ENCODE measurements around the gene PCDHGC5.

PCDHGC5 gene

DNA sequence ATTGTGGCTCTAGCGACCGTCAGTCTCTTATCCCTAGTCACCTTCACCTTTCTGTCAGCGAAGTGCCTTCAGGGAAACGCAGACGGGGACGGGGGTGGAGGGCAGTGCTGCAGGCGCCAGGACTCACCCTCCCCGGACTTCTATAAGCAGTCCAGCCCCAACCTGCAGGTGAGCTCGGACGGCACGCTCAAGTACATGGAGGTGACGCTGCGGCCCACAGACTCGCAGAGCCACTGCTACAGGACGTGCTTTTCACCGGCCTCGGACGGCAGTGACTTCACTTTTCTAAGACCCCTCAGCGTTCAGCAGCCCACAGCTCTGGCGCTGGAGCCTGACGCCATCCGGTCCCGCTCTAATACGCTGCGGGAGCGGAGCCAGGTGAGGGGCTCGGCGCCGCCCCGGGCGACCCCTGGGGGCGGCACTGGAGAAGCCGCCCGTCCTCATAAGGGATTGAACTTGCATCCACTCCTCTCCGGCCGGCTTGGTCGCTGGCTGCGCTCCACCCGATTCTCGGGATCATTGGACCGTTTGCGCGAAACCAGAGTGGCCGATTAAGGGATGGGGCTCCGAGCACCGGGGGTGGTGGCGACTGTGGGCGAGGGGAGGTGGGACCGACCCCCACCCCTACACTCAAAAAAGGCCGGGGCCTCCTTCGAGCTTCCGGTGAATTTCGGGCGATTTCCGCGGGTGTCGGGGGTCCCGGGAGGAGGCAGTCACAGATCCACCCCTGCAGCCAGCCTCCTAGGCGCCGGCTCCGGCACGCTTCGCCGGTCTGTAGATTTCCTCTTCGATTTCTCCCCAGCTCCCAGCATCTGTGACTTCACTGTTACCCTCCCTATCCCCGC lies 2.7 kb downstream of the PCDHGC5 start:
- DNase-seq: no peak

DNA sequence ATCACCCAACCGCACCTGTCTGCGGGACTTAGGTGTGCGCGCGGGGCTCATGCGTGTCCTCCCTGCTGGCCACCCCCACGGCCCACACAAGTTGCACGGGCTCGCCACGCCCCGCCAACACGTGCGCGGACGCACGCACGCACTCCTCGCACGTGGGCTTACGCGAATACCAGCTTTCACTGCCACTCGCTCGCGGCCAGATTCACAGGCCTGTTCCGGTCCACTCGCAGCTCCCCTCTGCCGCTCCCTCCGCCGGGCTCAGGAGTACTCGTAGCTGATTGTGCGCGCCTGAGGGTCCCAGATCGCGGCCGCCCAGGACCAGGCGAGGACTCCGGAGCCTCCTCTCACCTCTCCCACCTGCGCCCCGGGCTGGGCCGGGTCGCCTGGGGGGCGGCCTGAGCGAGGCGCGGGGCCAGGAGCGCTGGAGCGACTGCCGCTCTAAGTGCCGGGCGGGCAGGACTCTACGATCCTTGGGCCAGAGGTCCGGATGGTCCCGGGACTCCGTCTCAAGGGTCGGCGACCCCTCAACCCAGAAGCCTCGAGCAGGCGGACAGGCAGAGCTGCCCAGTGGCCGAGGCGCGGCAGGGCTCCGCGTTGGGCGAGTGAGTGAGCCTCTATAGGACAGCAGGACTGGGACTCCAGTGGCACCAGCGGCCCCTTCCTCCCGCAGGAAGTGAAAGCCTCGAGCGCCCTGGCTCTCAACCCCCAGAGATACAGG lies 3.4 kb downstream of the PCDHGC5 start:
- DNase-seq: no peak

DNA sequence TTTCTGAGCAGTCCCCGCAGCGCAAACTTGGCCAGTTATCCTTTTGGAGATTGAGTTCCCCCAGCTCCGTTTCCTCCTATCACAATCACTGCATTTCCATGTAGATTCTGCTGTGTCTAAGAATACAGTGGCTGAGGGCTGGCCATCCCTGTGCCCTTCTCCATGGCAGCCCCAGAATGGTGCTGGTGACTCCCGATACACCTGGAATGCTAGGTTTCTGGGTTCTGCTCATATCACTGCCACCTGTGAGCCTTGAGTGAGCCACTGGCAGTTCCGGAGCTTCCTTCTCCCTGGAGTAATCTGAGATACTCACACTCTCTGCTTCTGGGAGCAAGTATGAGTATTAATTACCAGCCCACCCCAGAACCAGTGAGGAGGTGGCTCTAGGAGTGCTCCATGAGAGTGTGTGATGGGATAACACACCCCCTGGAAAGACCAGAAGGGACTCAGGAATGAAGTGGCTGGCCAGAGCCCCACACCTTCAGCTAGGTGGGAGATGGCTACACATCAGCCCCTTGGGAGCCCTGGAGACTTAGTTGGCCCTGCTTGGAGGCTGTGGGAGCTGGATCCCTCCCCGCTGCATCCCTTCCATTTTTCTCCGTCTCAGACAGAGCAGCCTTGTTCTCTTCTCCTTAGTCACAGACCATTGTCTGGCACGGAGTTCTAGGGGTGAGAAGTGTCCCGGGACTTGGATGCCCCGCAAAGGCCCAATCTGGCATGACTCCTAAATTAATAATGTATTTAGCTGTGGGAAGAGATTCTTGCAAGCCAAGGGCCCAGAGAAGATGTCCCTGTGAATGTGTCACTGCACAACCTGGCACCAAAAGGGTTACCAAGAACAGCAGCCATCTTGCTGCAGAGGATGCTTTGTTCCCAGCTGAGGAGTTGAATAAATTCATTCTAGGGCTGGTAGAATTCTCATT lies 4.9 kb downstream of the PCDHGC5 start:
- no peak for DNase-seq

DNA sequence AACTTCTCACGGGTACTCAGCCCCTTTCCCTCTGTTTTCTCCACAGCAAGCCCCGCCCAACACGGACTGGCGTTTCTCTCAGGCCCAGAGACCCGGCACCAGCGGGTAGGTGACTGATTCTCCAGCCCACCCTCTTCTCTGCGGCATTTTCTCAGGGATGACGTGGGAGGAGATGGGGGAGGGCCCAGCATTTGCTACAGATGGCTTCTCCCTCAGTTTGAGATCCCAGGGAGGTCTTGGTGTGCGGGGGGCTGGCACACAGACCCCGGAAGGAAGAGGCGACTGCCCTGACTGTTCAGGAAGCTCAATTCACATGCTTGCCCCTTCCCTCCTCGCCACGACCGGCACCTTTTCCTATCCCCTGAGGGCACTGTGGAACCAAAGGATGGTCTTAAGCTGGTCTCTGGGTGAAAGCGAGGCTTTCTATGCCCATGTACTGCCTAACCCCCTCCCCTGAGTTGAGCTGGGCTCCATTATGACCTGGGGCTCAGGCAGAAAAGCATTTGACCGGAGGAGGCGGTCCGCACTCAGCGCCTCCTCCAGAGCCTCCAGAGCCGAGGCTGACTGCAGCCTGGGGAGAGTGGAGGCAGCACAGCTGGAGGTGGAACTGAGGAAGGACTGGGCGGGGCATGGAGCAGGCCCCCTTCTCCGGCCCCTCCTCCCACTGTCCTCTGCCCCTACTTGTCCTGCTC lies 6.0 kb downstream of the PCDHGC5 start:
- no peak for DNase-seq

DNA sequence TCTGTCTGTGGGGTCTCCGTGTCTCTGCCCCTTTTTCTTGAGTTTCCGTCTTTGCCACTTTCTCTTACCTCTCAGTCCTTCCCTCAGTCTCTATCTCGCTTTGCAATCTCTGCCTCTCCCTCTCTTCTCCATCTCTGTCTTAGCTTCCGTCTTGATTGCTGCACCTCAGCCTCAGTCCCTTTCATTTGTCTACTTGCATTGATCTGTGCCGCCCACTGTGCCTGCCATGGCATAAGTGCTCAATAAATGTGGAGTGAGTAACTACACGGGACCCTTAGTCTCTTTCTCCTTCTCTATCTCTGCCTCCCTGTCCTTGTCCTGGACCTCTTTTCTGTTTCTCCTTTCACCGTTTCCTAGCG lies 6.6 kb downstream of the PCDHGC5 start:
- no peak for DNase-seq

DNA sequence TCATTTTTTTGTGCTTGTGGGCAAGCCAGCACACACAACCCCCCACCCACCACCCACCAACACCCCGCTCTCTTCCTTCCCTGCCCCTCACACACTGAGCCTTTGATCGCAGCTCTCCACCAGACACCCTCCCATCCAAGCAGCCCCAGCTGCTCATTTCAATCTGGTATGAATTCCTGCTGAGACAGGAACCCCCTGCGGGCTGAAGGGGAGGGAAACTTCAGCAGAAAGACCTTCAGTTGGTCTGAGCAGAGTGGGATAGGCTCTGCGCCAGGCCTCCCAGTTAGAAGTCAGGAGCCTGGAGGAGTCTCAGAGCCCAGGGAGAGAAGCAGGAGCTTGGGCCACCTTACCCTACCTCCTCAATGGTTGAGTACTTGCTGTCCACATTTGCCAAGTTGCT lies 7.2 kb downstream of the PCDHGC5 start:
- no peak for DNase-seq

DNA sequence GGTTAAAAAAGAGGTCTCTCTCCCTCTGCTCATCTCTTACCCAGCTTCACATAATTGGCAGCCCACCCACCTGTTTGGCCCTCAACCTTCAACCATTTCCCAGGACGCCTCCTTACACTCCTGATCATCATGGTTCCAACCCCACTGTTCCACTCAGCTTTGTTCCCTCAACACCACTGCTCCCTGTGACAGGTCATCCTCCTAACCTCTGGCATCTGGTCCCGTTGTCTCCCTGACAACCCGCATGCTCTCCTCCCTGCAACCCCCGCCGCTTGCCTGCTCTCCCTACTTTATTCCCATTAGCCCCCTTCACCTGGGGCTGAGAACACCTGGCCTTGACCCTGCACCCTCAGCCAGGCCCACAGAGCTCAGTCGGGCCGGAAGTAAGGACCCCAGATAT lies 12.9 kb downstream of the PCDHGC5 start:
- no peak for DNase-seq

DNA sequence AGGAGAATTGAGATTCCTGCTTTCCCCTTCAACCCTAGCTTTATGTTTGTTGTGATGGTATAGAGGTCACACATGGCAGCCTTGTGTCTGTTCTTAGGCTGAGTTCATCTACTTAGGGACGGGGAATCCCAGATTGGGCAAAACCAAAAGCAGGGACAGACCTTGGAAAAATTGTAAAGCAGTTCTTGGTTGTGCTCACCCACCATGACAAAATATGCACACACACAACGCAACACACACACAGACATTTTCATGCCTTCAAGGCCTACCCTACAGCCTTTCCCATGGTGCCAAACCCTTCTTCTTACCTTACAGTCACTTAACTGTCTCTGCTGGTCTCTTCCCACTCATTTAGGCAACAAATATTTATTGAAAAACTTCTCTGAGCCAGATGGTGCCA lies 14.8 kb downstream of the PCDHGC5 start:
- DNase-seq: no peak

DNA sequence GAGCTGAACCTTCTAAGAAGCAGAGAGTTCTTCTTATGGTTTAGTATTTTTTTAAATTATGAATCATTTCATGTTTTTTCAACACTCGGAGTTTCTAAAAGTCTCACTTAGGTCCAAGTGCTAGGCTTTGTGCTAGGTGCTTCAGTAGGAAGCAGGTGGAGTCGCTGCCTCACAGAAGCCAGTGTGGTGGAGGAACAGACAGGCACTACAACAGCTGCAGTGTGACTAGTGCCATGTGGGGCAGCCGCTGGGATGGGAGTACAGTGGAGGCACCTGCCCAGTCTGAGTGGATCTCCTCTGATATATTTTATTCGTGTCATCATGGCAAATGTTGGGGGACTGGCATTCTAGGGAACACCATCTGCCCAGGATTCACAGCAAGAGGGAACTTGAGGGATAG lies 15.3 kb downstream of the PCDHGC5 start:
- DNase-seq: no peak

DNA sequence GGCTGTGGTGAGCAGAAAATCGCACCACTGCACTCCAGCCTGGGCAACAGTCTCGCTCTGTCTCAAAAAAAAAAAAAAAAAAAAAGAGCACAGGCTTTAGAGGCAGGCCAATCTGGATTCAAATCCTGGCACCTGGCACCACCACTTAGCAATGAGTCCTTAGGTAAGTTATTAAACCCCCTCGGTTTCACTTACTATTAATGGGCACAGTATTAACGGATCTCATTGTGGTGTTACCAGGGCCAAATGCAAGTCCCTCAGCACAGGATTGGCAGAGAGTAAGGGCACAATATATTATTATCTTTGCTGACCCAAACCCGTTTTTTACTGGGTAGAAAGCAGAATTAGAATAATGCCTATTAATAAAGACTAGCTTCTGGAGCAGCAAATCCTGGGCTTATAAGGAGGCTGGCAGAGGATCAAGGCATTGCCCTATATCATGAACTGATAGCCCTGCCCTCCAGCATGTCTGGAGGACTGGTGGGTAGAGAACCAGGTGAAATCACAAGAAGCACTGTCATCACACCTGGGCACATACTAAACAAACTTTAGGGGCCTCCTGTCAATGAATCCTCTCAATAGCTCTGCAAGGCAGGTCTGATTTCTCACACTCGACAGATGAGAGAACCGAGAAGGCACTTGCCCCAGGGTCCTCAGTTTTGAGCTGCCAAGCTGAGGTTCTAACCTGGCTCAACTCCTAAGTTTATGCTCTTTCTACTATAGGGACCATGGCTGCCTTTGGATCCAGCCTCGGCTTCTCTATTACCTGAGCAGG lies 17.7 kb downstream of the PCDHGC5 start:
- DNase-seq: no peak

DNA sequence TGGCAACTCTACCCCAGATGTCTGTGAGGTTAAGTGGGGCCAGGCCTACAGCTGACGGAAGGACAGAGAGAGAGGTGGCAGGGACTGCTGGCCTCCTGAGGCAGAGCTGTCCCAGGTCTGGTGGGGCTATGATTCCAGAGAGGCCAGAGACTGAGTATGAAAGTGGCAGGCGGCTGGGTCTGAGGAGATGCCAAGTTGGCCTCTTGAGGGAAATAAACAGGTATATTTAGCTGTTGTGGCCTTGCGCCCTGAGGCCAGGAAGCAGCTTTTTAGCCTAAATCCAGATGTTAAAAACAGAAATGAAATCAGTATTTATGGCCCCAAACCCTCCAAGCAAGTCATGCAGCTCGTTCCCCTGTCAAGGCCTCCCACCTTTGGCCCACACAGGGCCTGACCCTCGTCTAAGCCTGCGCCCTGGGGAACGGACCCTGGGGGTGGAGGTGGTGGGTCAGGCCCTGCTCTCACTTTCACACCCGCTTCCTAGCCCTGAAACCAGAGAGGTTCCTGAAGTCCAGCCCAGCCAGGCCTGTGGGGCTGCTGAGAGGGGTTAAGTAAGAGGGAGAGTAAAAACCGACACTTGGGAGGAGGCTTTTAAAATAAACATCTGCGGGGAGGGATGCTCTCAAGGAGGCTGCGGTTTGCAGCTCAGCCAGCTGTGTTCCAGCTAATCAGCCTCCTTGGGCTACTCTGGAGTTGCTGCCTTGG lies 18.7 kb downstream of the PCDHGC5 start:
- no peak for DNase-seq

DNA sequence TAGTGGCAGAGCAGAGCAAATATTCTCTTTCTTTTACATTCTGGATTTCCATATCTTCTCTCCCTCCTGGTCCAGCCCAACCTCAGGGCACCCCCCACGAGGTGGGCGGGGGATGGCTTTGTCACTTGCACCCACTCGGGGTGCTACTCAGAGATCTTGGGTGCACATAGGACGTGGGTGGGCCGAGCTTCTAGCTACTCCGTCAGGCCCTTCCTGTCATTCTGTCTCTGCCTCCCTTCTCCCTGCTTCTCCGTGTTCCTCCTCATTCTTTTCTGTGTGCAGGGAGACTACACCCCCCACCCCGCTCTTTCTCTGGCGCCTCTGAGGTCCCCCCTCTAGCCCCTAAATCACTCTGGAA lies 19.5 kb downstream of the PCDHGC5 start:
- no peak for DNase-seq

DNA sequence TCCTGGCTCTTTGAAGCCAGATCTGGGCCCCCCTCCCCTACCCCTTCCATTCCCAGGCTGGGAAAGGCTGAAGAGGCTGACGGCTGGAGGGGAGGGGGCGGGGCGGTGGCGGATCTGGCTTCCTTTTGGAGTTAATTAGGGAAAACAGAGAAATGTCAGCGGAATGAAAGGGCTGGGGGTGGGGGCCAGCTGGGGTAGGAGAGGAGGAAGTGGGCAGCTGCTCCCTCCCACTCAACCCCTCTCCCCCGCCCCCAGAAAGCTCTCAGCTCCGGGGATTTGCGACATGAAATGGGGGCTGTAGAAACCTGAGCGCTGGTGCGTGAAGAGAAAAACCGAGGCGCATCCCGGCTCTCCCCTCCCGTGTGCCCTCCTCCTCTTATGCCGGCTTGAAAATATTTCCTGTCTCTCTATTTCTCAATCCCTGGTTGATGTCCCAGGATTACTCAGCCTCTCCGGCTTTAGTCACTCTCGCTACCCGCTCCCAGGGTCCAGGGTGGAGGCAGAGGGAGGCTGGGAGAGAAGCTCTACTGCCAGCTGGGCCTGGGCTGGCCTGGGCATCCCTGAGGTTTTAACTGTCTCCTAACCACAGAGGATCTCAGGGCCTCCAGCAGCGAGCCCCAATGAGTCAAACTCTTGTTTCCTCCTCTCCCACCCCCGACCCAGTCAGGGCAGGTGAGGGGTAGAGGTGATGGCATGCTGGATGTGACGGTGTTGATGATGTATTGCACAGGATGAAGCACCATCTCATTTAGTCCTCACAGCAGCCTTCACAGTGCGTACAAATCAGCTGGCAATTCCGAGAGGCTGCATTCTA lies 20.1 kb downstream of the PCDHGC5 start:
- DNase-seq: no peak

DNA sequence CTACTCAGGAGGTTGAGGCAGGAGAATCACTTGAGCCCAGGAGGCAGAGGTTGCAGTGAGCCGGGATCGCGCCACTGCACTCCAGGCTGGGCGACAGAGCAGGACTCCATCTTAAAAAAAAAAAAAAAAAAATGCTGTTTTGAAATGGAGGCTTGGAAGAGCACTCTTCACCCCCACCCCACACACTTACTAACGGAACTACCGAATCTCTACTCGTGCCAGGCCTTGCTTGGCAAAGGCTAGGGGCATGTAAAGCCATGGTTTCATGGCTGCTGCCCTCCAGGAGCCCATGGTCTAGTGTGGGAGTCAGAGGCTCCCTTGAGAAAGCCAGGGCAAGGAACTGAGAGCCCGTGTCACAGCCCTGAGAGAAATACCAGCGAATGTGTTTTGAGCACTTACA lies 21.3 kb downstream of the PCDHGC5 start:
- no peak for DNase-seq

DNA sequence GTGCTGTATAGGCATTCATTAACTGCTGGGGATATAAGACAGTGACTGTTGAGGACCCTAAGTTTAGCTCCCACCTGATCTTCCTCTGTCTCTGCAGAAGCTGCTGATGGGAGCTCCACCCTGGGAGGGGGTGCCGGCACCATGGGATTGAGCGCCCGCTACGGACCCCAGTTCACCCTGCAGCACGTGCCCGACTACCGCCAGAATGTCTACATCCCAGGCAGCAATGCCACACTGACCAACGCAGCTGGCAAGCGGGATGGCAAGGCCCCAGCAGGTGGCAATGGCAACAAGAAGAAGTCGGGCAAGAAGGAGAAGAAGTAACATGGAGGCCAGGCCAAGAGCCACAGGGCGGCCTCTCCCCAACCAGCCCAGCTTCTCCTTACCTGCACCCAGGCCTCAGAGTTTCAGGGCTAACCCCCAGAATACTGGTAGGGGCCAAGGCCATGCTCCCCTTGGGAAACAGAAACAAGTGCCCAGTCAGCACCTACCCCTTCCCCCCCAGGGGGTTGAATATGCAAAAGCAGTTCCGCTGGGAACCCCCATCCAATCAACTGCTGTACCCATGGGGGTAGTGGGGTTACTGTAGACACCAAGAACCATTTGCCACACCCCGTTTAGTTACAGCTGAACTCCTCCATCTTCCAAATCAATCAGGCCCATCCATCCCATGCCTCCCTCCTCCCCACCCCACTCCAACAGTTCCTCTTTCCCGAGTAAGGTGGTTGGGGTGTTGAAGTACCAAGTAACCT lies 22.1 kb downstream of the PCDHGC5 start:
- no peak for DNase-seq

DNA sequence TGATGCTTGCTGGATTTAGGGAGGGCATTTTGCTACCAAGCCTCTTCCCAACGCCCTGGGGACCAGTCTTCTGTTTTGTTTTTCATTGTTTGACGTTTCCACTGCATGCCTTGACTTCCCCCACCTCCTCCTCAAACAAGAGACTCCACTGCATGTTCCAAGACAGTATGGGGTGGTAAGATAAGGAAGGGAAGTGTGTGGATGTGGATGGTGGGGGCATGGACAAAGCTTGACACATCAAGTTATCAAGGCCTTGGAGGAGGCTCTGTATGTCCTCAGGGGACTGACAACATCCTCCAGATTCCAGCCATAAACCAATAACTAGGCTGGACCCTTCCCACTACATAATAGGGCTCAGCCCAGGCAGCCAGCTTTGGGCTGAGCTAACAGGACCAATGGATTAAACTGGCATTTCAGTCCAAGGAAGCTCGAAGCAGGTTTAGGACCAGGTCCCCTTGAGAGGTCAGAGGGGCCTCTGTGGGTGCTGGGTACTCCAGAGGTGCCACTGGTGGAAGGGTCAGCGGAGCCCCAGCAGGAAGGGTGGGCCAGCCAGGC lies 23.0 kb downstream of the PCDHGC5 start:
- no peak for DNase-seq

DNA sequence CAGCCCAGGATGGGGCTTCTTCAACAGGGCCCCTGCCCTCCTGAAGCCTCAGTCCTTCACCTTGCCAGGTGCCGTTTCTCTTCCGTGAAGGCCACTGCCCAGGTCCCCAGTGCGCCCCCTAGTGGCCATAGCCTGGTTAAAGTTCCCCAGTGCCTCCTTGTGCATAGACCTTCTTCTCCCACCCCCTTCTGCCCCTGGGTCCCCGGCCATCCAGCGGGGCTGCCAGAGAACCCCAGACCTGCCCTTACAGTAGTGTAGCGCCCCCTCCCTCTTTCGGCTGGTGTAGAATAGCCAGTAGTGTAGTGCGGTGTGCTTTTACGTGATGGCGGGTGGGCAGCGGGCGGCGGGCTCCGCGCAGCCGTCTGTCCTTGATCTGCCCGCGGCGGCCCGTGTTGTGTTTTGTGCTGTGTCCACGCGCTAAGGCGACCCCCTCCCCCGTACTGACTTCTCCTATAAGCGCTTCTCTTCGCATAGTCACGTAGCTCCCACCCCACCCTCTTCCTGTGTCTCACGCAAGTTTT lies 23.6 kb downstream of the PCDHGC5 start:
- no peak for DNase-seq

DNA sequence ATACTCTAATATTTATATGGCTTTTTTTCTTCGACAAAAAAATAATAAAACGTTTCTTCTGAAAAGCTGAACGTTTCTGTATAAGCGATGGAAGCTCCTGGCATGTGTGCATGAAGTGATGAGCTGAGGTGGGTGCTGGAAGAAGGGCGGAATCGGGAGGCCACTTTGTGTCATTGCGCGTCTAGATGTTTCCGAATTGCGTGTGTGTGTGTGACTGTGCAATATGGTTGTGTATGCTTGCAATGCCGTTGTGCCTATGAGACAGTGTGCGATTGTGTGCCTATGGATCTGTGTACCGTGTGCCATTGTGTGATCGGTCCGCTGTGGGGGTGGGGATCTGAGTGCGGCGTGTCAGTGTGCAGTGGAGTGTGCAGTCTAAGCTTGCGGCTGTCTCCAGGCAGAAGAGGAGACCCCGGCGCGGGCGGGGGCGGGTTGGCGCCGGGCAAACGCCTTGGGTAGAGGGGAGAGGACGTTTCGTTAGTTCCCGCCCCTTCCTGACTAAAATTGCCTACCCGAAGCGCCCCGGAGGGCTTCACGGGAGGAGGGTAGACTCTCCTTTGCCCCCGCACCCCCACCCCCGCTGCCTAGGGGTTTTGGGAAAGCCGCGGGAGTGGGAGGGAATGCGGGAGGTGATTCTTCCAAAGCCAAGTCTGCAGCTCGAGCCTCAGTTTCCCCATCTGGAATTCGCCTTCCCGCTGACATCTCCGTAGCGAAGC lies 24.2 kb downstream of the PCDHGC5 start:
- DNase-seq: no peak
